Pancreas (tissue), 10 donors: ENCODE results near the gene PEG3. TPM values are rescaled to one million over a fixed set of nuclear protein-coding genes. Genes with fewer than 3 reads are reported as not detected.

Experiments used
- ATAC-seq, 4 donors: fragments of 200-7000 bp; cut with Tn5 transposase; one replicate each; pipeline versions ENCODE4 v1.8.0 to v1.9.1; 2020; ENCODE audit warnings: mild to moderate bottlenecking in 4 of 4, moderate library complexity in 4 of 4
- DNase-seq, 6 donors: peaks; one replicate each; pipeline ENCODE4 v3.0.0-alpha.2; 2020
- FAIRE-seq: peaks from 2 replicates; lab custom pipeline; 2012; peaks lifted over from hg19 to GRCh38; lab: Jason Lieb, UNC
- H3K27ac ChIP-seq, 4 donors: fragments of 200-600 bp; sonication (generic); 1 replicate in 3 of 4; 2 replicates in 1 of 4; pipeline versions ENCODE4 v1.5.0 to v1.8.0; 2020
- H3K27me3 ChIP-seq, 4 donors: fragments of 200-600 bp; one replicate each; pipeline ENCODE4 v1.8.0; 2021
- H3K36me3 ChIP-seq, 3 donors: fragments of 200-600 bp; sonication (generic) in 1 of 3; one replicate each; pipeline versions ENCODE4 v1.5.0 to v1.8.0; 2020 to 2021
- H3K4me1 ChIP-seq, 3 donors: fragments of 200-600 bp; one replicate each; pipeline ENCODE4 v1.8.0; 2021
- H3K4me3 ChIP-seq, 4 donors: fragments of 200-600 bp; sonication (generic) in 2 of 4; one replicate each; pipeline versions ENCODE4 v1.5.0 to v1.8.0; 2020 to 2021
- H3K9me3 ChIP-seq, 4 donors: fragments of 200-600 bp; one replicate each; pipeline ENCODE4 v1.8.0; 2021
- CTCF ChIP-seq, 4 donors: fragments of 200-600 bp; sonication (generic) in 3 of 4; IDR thresholded peaks; one replicate each; pipeline versions ENCODE4 v1.5.0 to v1.8.0; 2021; ENCODE audit warnings: antibody characterized with exemption in 4 of 4
- WGBS, 2 donors: extraction: QIAGEN DNeasy Blood & Tissue Kit; methylation state at CpG; one replicate each; pipeline ENCODE4 v1.1.7; 2013; 5-methylcytosine and 5-hydroxymethylcytosine counted together
- intact Hi-C, 3 donors: fragments of 100-400 bp; cut with DNase I; formaldehyde crosslinking; loops; one replicate each; pipeline versions ENCODE4 v1.11.1 to v1.14.2; 2022
- polyA plus RNA-seq, 2 donors: library from polyadenylated mRNA; stranded (reverse); fragments of 200-250 nt; gene quantifications; one replicate each; pipeline ENCODE4 v1.2.3, GENCODE V29; 2013
- total RNA-seq, 6 donors: library from RNA; stranded (reverse); fragmentation: NEBNext Ultra II Directional in 4 of 6; extraction: Animal tissue kit (Norgen Biotek cat#: 25700) in 4 of 6; gene quantifications; one replicate each; pipeline versions ENCODE4 v1.2.1 to v1.2.4, GENCODE V29; 2021 to 2023
- donor health status: healthy with polysubstance abuse.
- donor health status: DM: no; HTN: no; CAD: no; lungs with moderate emphysema.
- donor health status: DM: no; HTN: no; CAD: no.
- donor health status: control.
- donor health status: control.
- donor health status: Bipolar disorder and iron deficiency.
- donor health status: DM: yes; HTN: yes; CAD: no.
- donor health status: DM: no; HTN: no; CAD: no.
- donor health status: DM: no; HTN: no; CAD: no.
- donor health status: DM: yes; HTN: yes; CAD: no.

Gene PEG3
- total RNA-seq (1 to 10 TPM; 1.5 to 4.2 (median 2.8) TPM), polyA plus RNA-seq (1 to 10 TPM; 1.7 to 2.8 TPM)

GRCh38 chr19:56840451-56841192 lies at the start of gene PEG3, which contains the start of gene ZIM2:
Gene PEG3 (minus strand): TSS chr19:56840726. CDS start chr19:56824655, 16,071 bp downstream.
Gene ZIM2 (minus strand): TSS chr19:56840726. CDS start chr19:56824277, 16,449 bp downstream.
- no peak for TF ChIP-seq CTCF (IDR thresholded peaks at IDR 0.05)
- DNase-seq (peak; percentile 35 to 81 (median 50)), ATAC-seq (no peak), FAIRE-seq (no peak)
- WGBS, 2 donors: 54 to 60% methylated on average over 34 to 49 of the region's 49 CpGs
- intact Hi-C loops: no loop called here
- peak within 1 kb of the TSS; percentile 3 to 49 (median 24) for H3K4me3 ChIP-seq
- H3K27ac ChIP-seq: peak within 1 kb of the TSS; percentile 33 to 84 (median 48)
- H3K4me1 ChIP-seq: no peaks in the 10 kb centered on the region
- no peaks in the 10 kb centered on the region for H3K27me3 ChIP-seq
- H3K9me3 ChIP-seq: no peaks in the 10 kb centered on the region
- H3K36me3 ChIP-seq: no peaks in the 10 kb centered on the region

- Histone ChIP-seq H3K27ac (no peak overlapping the region), H3K27me3 (no peaks in the 10 kb centered on the region), H3K9me3 (no peaks in the 10 kb centered on the region), H3K4me3 (no peak overlapping the region), H3K36me3 (no peaks in the 10 kb centered on the region), H3K4me1 (no peaks in the 10 kb centered on the region)
- TF ChIP-seq CTCF (IDR thresholded peaks at IDR 0.05): no peak
- 16 to 21% methylated on average over 14 of the region's 14 CpGs for WGBS, 2 donors
- DNase-seq (no peak), ATAC-seq (no peak), FAIRE-seq (no peak)
- intact Hi-C loops: no loop called here
Measured at GRCh38 chr19:56885173-56885985, 44.9 kb upstream of the PEG3 start.

- DNase-seq (no peak), ATAC-seq (no peak), FAIRE-seq (no peak)
- H3K36me3 ChIP-seq: no peaks in the 10 kb centered on the region
- no peak overlapping the region for H3K4me3 ChIP-seq
- no peaks in the 10 kb centered on the region for H3K27me3 ChIP-seq
- H3K4me1 ChIP-seq: no peaks in the 10 kb centered on the region
- H3K9me3 ChIP-seq: no peaks in the 10 kb centered on the region
- 56 to 63% methylated on average over 5 of the region's 5 CpGs for WGBS, 2 donors
- TF ChIP-seq CTCF (IDR thresholded peaks at IDR 0.05): no peak
- intact Hi-C loops: no loop called here
- no peak overlapping the region for H3K27ac ChIP-seq
Measured at GRCh38 chr19:56884441-56884840, 43.9 kb upstream of the PEG3 start.

- ATAC-seq (no peak), DNase-seq (no peak), FAIRE-seq (no peak)
- H3K9me3 ChIP-seq: no peaks in the 10 kb centered on the region
- 33 to 36% methylated on average over 5 of the region's 5 CpGs for WGBS, 2 donors
- intact Hi-C loops: no loop called here
- H3K36me3 ChIP-seq: no peaks in the 10 kb centered on the region
- TF ChIP-seq CTCF (IDR thresholded peaks at IDR 0.05): no peak
- no peak overlapping the region for H3K4me3 ChIP-seq
- H3K27me3 ChIP-seq: no peaks in the 10 kb centered on the region
- no peaks in the 10 kb centered on the region for H3K4me1 ChIP-seq
- H3K27ac ChIP-seq: no peak overlapping the region
Measured at GRCh38 chr19:56880592-56881190, 40.2 kb upstream of the PEG3 start.
